Stomach (tissue), 19 donors: ENCODE measurements around the gene CELA3B. TPM values are rescaled to one million over a fixed set of nuclear protein-coding genes. Genes with fewer than 3 reads are reported as not detected.
A peak's percentile ranks its signal among the peaks of the same experiment; 100 is the strongest.
"Not testable (repeated sequence)": the region's sequence is repeated elsewhere in the genome, so short reads cannot be mapped to it uniquely, and the experiment has no call there.

Source experiments
- DNase-seq, 2 donors: peaks; one replicate each; pipeline versions ENCODE4 v3.0.0 to v3.0.0-alpha.2; 2013 to 2019
- H3K27ac ChIP-seq, 5 donors: fragments of 200-600 bp in 4 of 5; sonication (generic) in 4 of 5; one replicate each; pipeline ENCODE4 v1.5.1; 2013 to 2019; ENCODE audit warnings: mild to moderate bottlenecking in 1 of 5, moderate library complexity in 1 of 5
- H3K27me3 ChIP-seq, 3 donors: fragments of 200-600 bp; sonication (generic); one replicate each; pipeline ENCODE4 v1.5.1; 2017 to 2019; ENCODE audit warnings: mixed run types in 1 of 3
- H3K36me3 ChIP-seq, 4 donors: fragments of 200-600 bp; sonication (generic); 1 replicate in 3 of 4; 2 replicates in 1 of 4; pipeline ENCODE4 v1.5.1; 2016 to 2019
- H3K4me1 ChIP-seq, 4 donors: fragments of 200-600 bp; sonication (generic); one replicate each; pipeline ENCODE4 v1.5.1; 2016 to 2019
- H3K4me3 ChIP-seq, 4 donors: fragments of 200-600 bp; sonication (generic) in 3 of 4; one replicate each; pipeline ENCODE4 v1.5.1; 2016 to 2019; ENCODE audit warnings: mild to moderate bottlenecking in 1 of 4
- H3K9me3 ChIP-seq, 4 donors: fragments of 200-600 bp; sonication (generic); one replicate each; pipeline ENCODE4 v1.5.1; 2016 to 2019
- EP300 ChIP-seq: sonication (generic); formaldehyde crosslinking; IDR thresholded peaks from one replicate; pipeline ENCODE4 v1.6.1; 2017; ENCODE audit warnings: antibody characterized with exemption
- POLR2A ChIP-seq, 4 donors: fragments of 450-650 bp; IDR thresholded peaks; one replicate each; pipeline ENCODE4 v1.6.1; 2016; ENCODE audit warnings: antibody characterized with exemption in 4 of 4, control low read depth in 2 of 4, mild to moderate bottlenecking in 1 of 4, moderate library complexity in 1 of 4
- POLR2AphosphoS5 ChIP-seq, 3 donors: sonication (generic); formaldehyde crosslinking; IDR thresholded peaks; one replicate each; pipeline ENCODE4 v1.6.1; 2016; ENCODE audit warnings: antibody characterized with exemption in 3 of 3
- WGBS, 5 donors: extraction: QIAGEN DNeasy Blood & Tissue Kit in 3 of 5; methylation state at CpG; one replicate each; pipeline versions ENCODE4 v1.1.5 to v1.1.7; 2013 to 2018; 5-methylcytosine and 5-hydroxymethylcytosine counted together
- intact Hi-C: fragments of 100-400 bp; cut with DNase I; formaldehyde crosslinking; loops from one replicate; pipeline ENCODE4 v1.15.1; 2023; ENCODE audit warnings: low total_unique reads
- long read RNA-seq, 10 donors: transcript quantifications; one replicate each; lab custom pipeline, GENCODE V29; 2026
- polyA plus RNA-seq, 3 donors: library from polyadenylated mRNA; stranded (reverse); fragments of 200-250 nt; gene quantifications; one replicate each; pipeline ENCODE4 v1.2.3, GENCODE V29; 2013
- total RNA-seq, 5 donors: library from RNA; depleted of rRNA; stranded (reverse); fragments of >200 nt; gene quantifications; one replicate each; pipeline versions ENCODE4 v1.1.0 to v1.2.3, GENCODE V29; 2014 to 2016
- TF ChIP-seq, protein P1 (sequence below), 7 experiments: fragments of 450-650 bp in 4 of 7; fragments of 200-600 bp in 3 of 7; sonication (generic) in 3 of 7; IDR thresholded peaks; one replicate each; pipeline ENCODE4 v1.5.1; 2016 to 2019; ENCODE audit warnings: antibody characterized with exemption in 7 of 7, control low read depth in 2 of 7, mild to moderate bottlenecking in 1 of 7
- donor health status: healthy with polysubstance abuse.
- donor health status: Bipolar disorder and iron deficiency.
- donor health status: healthy.

The CELA3B gene, protein sequence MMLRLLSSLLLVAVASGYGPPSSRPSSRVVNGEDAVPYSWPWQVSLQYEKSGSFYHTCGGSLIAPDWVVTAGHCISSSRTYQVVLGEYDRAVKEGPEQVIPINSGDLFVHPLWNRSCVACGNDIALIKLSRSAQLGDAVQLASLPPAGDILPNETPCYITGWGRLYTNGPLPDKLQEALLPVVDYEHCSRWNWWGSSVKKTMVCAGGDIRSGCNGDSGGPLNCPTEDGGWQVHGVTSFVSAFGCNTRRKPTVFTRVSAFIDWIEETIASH
- 10 to 100 TPM in 1 of 5 donors, not detected in 4; 84.3 TPM for total RNA-seq
- polyA plus RNA-seq, result 10 to 100 TPM in 2 of 3 donors, 1 to 10 TPM in 1; 6.1 to 37.8 (median 18.6) TPM
- long read RNA-seq, donor 1, result 0 reads
- long read RNA-seq, donor 2, result 0 reads
- long read RNA-seq, donor 3, result 0 reads
- long read RNA-seq, donor 4, result 0 reads
- long read RNA-seq, donor 5, result 0 reads
- long read RNA-seq, donor 6, result 0 reads
- long read RNA-seq, donor 7, result 0 reads
- long read RNA-seq, donor 8, result 0 reads
- long read RNA-seq, donor 9, result 0 reads
- long read RNA-seq, donor 10, result 0 reads

DNA sequence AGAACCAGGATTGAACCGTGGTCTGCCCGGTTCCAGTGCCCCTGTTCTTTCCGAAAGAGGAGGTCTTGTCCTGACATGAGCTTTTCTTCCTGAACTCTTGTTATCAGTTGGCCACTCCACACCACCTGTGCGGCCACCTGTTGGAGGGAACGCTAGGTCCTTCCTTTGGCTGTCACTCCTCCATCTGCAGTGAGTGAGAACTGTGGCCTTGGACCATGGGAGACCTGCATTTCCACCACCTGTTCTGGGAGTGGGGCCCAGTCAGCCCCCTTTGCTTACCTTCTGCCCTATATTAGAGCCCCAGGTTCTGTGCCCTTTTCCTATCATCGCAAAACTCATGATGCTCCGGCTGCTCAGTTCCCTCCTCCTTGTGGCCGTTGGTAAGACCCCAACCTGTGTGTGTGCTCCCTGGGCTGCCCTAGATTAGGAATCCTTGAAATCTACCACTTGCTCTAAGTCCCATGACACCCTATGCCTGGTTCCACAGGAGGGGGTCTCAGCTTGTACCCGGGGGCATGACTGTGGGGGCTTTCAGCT, at the start of gene CELA3B:
CELA3B (plus strand) TSS at position 320 of the 537 bp plus-strand sequence; CDS start at position 338, 18 bp downstream.
- H3K36me3 ChIP-seq, H3K9me3 ChIP-seq, H3K4me3 ChIP-seq, intact Hi-C loops, H3K27me3 ChIP-seq: not testable (repeated sequence)
- DNase-seq, result peak in 1 of 2 donors; percentile 48
- 63 to 74% (median 69%) methylated on average over 7 to 9 of the region's 9 CpGs for WGBS, 5 donors
- Histone ChIP-seq H3K27ac (peak within 1 kb of the TSS; percentile 5 to 73 (median 18)), H3K4me1 (peaks cover 0 to 15% (median 13%) of the 10 kb centered on the region in 4 donors)

- Histone ChIP-seq H3K27me3 (no peaks in the 10 kb centered on the region), H3K9me3 (no peaks in the 10 kb centered on the region), H3K36me3 (peaks cover 0 to 6% (median 3%) of the 10 kb centered on the region in 4 donors), H3K4me3 (no peak overlapping the region), H3K4me1 (peaks cover 77 to 100% (median 92%) of the 10 kb centered on the region in 4 donors), H3K27ac (peak overlapping the region; percentile 84 to 97 (median 95))
- WGBS, 5 donors, result 18 to 40% (median 27%) methylated on average over 12 of the region's 12 CpGs
- intact Hi-C loops, result no loop called here
- peak; percentile 67 to 90 for DNase-seq
- TF ChIP-seq, protein P1, sequence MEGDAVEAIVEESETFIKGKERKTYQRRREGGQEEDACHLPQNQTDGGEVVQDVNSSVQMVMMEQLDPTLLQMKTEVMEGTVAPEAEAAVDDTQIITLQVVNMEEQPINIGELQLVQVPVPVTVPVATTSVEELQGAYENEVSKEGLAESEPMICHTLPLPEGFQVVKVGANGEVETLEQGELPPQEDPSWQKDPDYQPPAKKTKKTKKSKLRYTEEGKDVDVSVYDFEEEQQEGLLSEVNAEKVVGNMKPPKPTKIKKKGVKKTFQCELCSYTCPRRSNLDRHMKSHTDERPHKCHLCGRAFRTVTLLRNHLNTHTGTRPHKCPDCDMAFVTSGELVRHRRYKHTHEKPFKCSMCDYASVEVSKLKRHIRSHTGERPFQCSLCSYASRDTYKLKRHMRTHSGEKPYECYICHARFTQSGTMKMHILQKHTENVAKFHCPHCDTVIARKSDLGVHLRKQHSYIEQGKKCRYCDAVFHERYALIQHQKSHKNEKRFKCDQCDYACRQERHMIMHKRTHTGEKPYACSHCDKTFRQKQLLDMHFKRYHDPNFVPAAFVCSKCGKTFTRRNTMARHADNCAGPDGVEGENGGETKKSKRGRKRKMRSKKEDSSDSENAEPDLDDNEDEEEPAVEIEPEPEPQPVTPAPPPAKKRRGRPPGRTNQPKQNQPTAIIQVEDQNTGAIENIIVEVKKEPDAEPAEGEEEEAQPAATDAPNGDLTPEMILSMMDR (IDR thresholded peaks at IDR 0.05), result no peak
- TF ChIP-seq POLR2AphosphoS5 (IDR thresholded peaks at IDR 0.05) (peak; percentile 50 to 82 (median 63)), EP300 (no peak)
Observed at GRCh38 chr1:21927533-21928237, 49.1 kb upstream of the CELA3B start.

GRCh38 chr1:21930080-21930571, 46.7 kb upstream of the CELA3B start:
- no peak for TF ChIP-seq EP300
- Histone ChIP-seq H3K27me3 (no peaks in the 10 kb centered on the region), H3K4me1 (peaks cover 86 to 100% (median 94%) of the 10 kb centered on the region in 4 donors), H3K36me3 (peaks cover 0 to 6% (median 3%) of the 10 kb centered on the region in 4 donors), H3K4me3 (no peak overlapping the region), H3K27ac (peak overlapping the region; percentile 41 to 97 (median 95)), H3K9me3 (no peaks in the 10 kb centered on the region)
- peak in 1 of 2 donors; percentile 55 for DNase-seq
- intact Hi-C loops, result no loop called here
- 36 to 44% (median 44%) methylated on average over 8 of the region's 8 CpGs for whole genome bisulfite sequencing, 5 donors

DNA sequence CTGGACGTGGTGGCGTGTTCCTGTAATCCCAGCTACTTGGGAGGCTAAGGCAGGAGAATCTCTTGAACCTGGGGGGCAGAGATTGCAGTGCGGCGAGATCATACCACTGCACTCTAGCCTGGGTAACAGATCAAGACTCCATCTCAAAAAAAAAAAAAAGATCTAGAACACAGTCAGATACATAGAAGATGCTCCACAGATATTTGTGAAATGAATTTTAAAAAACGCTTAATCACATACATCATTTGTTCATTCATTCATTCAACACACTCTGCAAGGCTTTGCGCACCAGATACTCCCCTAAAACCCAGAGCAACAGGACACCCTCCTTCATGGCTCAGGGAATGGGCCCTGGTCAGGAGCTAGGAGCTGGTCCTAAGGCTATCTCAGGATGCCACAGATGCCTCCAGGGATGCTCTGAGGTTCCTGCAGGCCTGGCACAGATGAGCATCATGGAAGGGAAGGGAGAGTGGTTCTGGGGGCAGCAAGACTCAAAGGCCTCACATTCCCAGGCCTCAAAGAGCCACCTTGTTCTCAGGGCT, 46.1 kb upstream of the CELA3B start:
- Histone ChIP-seq H3K27me3 (no peaks in the 10 kb centered on the region), H3K4me3 (no peak overlapping the region), H3K9me3 (no peaks in the 10 kb centered on the region), H3K36me3 (peaks cover 0 to 6% (median 3%) of the 10 kb centered on the region in 4 donors), H3K4me1 (peaks cover 85 to 100% (median 94%) of the 10 kb centered on the region in 4 donors), H3K27ac (peak overlapping the region; percentile 80 to 97 (median 95))
- WGBS, 5 donors, result 78 to 90% (median 88%) methylated on average over 6 of the region's 6 CpGs
- no peak for TF ChIP-seq EP300
- TF ChIP-seq, protein P1 (IDR thresholded peaks at IDR 0.05), result no peak
- no peak for TF ChIP-seq POLR2A (IDR thresholded peaks at IDR 0.05)
- no peak for TF ChIP-seq POLR2AphosphoS5 (IDR thresholded peaks at IDR 0.05)
- intact Hi-C loops, result no loop called here
- no peak for DNase-seq
